Iris pigment epithelial cell (primary cell): ENCODE measurements around the gene RAB40A.
"Not testable (repeated sequence)": the region's sequence is repeated elsewhere in the genome, so short reads cannot be mapped to it uniquely, and the experiment has no call there.

Experiments
- DNase-seq: peaks from one replicate; pipeline ENCODE4 v3.0.0-alpha.2; 2011; ENCODE audit warnings: low read depth

RAB40A gene

DNA sequence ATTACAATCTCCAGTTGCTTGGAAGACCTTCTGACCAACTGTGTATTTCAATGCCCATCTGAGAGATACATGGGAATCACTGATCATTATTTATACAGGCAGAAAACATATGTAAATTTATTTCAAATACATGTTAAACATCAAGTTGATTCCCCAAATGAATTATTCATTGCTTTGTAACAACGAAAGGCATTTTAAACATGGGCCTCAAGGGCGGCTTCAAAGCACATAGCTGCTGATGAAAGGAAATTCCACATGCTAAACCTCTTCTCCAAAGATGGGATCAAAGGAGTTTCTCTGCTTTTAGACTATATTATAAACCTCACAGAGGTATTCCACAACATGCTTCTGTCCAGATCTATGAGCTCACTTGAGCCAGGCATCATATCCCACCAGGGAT, 4.3 kb upstream of the RAB40A start:
- DNase-seq = no peak

- DNase-seq = no peak
Observed at GRCh38 chrX:103520386-103520785, 1.1 kb upstream of the RAB40A start.

DNA sequence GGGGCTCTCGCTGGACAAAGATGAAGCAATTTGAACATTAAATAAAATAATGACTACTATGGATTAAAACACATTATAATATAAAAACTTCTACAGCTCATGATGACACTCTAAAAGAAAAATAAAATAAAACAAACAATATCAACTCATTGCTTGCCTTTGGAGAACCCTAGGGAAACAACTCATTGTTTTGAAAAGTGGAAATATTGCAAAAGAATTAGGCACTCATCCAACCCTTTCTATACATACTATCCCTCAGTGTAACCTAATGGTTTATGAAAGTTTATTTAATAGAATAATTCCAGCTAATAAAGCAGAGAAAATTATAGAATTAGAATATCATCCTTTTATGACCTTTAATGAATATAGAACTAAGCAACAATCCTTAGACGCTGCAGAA, 718 bp downstream of the RAB40A start:
- DNase-seq = no peak

DNA sequence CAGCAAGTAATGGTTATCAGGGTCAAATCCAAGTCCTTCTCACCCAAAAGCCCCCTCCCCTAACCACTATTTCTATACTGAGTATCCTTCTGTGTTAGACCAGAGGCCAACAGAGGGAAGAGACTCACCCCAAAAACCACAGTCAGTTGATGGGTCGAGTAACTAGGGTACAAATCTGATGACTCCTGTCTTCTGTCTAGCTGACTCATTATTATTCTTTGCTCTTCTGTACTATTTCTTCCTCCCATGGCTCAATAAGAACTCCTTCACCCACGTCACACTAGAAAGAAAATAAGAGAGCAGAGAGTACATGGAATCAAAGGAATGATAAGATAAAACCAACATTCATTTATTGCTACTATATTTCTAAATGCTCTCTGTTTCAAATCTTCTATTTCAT, 2.0 kb downstream of the RAB40A start:
- DNase-seq = peak; percentile 81

DNA sequence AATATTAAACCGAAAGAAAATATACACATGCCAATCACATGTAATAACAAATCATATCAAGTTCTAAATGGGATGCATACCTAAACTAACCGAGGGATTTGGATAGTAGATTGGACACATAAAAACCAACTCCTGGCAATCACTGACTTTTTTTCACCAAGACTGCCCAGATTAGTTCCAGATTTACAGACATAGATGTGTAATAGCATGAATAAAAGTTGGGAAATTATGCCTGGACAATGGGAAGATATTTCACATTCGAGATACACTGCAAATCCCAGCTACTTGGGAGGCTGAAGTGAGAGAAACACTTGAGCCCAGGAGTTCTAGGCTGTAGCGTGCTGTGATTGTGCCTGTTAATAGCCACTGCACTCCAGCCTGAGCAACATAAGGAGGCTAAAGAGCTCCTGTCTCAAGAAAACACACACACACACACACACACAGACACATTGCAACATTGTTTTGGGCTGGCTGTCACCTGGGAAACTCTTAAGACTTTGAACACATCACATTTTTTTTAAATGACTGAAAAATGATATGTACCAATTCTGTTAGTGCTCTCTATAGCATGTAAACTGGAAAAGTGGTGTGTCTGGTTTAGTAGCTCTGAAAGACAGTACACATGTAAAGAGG, 5.7 kb downstream of the RAB40A start:
- no peak for DNase-seq

DNA sequence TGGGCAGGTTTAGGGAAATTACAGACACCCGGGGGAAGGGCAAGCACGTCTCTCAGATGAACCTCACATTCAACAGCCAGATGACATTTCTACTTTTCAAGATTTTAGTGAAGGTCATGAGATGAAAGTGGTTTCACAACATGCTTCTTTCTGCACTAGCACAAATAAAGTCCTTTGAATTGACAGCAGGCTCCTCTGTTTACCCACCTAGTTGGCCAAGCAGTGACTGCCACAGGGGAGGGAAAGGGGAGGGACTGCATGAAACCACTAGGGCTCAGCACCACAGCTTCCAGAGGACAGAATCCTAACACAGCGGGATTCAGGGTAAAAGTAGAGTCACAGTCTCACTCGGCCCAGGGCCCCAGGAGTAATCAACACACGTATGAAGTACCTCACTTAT, 6.2 kb downstream of the RAB40A start:
- no peak for DNase-seq

GRCh38 chrX:103510031-103510430, 9.3 kb downstream of the RAB40A start:
- no peak for DNase-seq

DNA sequence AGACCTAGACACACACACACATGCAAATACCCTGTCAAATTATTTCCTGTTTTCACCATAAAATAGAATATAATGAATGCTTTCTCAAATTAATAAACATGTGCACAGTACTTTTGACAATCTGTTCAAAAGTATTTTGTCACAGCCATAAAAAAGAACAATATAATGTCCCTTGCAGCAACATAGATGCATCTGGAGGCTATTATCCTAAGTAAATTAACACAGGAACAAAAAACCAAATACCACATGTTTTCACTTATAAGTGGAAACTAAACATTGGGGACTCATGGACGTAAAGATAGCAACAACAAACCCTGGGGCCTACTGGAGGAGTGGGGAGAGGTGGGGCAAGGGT, 15.5 kb downstream of the RAB40A start:
- DNase-seq = no peak

GRCh38 chrX:103503163-103503852, 16.0 kb downstream of the RAB40A start:
- peak; percentile 20 for DNase-seq

GRCh38 chrX:103498786-103499185, 20.5 kb downstream of the RAB40A start:
- no peak for DNase-seq

- DNase-seq = no peak
Observed at GRCh38 chrX:103495786-103496185, 23.5 kb downstream of the RAB40A start.

DNA sequence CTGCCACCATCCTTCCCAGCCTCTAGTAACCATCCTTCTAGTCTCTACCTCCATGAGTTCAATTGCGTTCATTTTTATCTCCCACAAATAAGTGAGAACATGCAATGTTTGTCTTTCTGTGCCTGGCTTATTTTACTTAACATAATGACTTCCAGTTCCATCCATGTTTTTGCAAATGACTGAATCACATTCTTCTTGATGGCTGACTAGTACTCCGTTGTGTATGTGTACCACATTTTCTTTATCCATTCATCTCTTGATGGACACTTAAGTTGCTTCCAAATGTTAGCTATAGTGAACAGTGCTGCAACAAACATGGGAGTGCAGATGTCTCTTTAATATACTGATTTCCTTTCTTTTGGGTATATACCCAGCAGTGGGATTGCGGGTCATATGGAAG, 25.7 kb downstream of the RAB40A start:
- not testable (repeated sequence) for DNase-seq

- DNase-seq = peak; percentile 24
Observed at GRCh38 chrX:103489733-103490132, 29.6 kb downstream of the RAB40A start.

GRCh38 chrX:103488794-103489193, 30.5 kb downstream of the RAB40A start:
- no peak for DNase-seq

DNA sequence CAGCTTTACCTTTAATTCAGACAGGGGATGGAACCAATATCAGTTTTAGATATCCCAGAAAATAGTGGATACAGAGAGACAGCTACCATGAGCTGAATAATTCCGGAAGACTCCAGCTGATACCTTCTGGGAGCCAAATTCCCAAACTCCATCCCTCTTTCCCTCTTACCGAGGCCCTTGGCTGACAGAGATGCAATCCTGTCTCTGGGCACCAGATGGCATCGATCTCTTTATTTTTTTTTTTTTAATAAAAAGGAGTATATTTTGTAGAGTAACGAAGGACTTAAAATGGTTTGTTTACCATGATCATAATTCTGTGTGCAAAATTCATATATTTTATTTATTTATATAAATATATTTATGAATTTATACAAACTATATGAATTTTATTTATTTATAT, 31.0 kb downstream of the RAB40A start:
- peak; percentile 10 for DNase-seq

DNA sequence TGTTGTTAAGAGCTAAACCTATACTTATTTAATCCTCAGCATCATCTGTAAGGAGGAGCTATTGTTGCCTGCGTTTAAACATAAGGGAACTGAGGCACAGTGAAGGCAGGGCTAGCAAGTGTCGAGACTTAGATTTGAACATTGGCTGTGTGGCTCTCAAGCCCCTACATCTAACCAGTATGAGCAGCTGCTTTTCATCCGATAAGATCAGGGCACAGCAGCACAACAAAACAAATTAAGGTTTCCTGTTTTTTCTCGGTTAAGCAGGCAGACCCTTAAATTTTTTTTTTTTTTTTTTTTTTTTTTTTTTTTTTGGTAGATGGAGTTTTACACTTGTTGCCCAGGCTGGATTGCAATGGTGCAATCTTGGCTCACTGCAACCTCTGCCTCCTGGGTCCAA, 35.6 kb downstream of the RAB40A start:
- no peak for DNase-seq

GRCh38 chrX:103480526-103480925, 38.8 kb downstream of the RAB40A start:
- no peak for DNase-seq

GRCh38 chrX:103477496-103477895, 41.8 kb downstream of the RAB40A start:
- DNase-seq = peak; percentile 38

DNA sequence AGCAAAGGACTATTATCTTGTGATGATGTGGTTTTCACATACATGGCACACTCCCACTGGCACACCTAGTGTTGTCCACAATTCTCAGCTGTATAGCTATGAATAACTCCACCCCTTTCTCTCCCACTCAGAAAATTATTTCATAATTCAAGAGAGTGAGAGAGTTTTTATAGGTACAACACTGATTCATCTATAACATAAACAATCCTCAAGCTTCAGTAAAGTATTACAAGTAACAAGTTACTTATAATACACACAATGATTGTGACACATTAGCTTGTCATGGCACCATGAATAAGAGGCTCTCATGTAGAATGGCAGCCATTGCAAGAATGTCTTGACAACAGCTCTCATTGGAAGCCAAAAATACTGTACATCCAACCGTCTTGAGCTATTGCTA, 43.9 kb downstream of the RAB40A start:
- peak; percentile 61 for DNase-seq

DNA sequence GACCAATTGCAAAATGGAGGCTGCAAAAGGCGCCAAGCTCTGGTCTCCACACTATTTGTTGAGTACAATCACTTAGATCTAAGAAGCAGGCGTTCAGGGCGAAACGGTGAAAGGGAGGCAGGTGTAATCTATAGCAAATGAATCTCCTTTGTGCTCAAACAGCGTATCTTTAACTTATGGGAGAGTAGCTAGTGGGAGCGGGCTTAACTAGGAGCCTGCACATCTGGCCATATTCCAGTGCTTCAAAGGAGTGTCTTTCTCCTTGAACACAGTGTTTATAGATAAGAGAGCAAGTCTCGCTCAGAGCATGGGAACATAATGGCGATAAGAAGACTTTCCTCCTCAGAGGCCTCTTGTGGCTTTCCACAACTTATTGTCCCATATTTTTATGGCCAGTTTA, 49.3 kb downstream of the RAB40A start:
- not testable (repeated sequence) for DNase-seq

GRCh38 chrX:103467887-103468286, 51.4 kb downstream of the RAB40A start:
- no peak for DNase-seq

DNA sequence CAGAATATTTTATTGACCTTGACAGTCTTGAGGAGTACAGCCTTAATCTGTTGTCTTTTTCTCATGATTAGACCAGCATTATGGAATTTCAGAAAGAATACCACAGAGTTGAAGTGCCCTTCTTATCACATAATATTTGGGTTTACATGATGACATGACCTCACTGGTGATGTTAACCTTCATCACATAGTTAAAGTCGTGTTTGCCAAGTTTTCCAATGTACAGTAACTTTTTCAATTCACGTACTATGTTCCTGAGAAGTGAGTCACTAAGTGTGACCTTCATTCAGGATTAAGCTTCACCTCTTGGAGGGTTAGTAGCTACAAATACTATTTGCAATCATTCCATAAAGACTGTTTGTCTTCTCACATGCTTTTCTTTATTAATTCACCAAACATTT, 52.1 kb downstream of the RAB40A start:
- DNase-seq = peak; percentile 46

DNA sequence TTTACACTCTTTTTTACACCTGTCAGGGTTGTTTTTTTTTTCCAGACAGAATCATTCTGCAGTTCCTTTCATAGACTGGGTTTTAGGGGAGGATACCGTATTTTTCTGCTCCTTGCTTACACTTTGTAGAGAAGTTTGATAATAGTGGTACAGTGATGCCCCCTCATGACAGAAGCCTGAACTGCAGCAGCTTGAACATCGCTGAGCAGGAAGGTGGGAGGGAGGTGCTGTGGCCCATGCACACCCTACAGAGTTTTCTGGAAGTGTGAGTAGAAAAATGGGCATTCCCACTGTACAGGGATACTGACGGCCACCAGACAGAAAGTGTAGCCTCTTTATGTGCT, 54.5 kb downstream of the RAB40A start:
- peak; percentile 66 for DNase-seq

DNA sequence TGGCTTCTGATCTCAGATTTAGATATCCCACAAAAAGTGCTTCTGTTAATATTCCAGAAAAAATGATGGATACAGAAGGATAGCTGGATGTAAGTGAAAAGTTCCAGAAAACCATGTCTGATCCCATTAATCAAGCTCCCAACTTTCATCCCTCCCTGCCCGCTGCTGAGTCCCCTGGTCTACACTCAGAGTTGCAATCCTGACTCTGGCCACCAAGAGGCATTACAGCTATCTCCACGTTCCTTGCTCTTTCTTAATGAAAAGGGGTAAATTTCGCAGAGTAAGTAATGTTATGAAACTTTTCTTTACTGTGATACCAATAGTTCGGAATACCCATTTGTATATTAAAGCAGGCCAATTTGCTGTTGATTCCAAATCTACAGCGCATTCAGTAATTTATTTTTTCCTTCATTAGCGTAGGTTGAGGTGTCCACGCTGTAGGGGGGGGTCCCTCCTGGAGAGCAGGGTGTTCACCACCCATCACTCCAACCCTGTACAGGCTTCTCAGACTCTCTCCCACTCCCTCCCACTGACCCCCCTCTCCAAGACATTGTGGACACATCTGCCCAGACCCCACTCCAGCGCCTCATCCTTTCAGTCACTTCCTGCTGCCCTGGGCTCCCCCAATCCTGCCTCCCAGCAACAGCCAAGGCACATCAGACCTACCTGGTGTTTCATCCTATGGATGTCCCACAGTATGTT, 55.1 kb downstream of the RAB40A start:
- DNase-seq = peak; percentile 53
